CD14-positive monocyte (primary cell): ENCODE measurements around the gene TTC21A. TPM values are rescaled to one million over a fixed set of nuclear protein-coding genes. Genes with fewer than 3 reads are reported as not detected.

Experiments
- DNase-seq, 3 donors: peaks; one replicate each; pipeline ENCODE4 v3.0.0-alpha.2; 2011 to 2022
- H2AFZ ChIP-seq: 2 replicates; pipeline ENCODE4 v1.6.0; 2012; ENCODE audit warnings: mild to moderate bottlenecking, low read depth, low read length, inconsistent platforms; ENCODE audit not compliant: insufficient read depth, poor library complexity, severe bottlenecking
- H3K27ac ChIP-seq, 2 donors: 1 replicate in 1 of 2; 2 replicates in 1 of 2; pipeline ENCODE4 v1.5.1; 2012 to 2013; ENCODE audit warnings: low read length in 2 of 2, control low read depth in 1 of 2, inconsistent platforms in 1 of 2, low read depth in 1 of 2, mild to moderate bottlenecking in 1 of 2
- H3K27me3 ChIP-seq, 2 donors: one replicate each; pipeline versions ENCODE4 v1.6.0 to v1.6.1; 2011 to 2013; ENCODE audit warnings: low read length in 2 of 2; ENCODE audit not compliant: control insufficient read depth in 2 of 2, insufficient read depth in 2 of 2
- H3K36me3 ChIP-seq, 2 donors: replicated peaks in 1 of 2; 1 replicate in 1 of 2; 2 replicates in 1 of 2; pipeline versions ENCODE4 v1.5.1 to v1.6.1; 2012 to 2013; ENCODE audit warnings: low read length in 2 of 2, control low read depth in 1 of 2, inconsistent platforms in 1 of 2, mild to moderate bottlenecking in 1 of 2; ENCODE audit not compliant: insufficient read depth in 2 of 2, control insufficient read depth in 1 of 2
- H3K4me1 ChIP-seq, 2 donors: 1 replicate in 1 of 2; 2 replicates in 1 of 2; pipeline versions ENCODE4 v1.5.1 to v1.6.1; 2012 to 2013; ENCODE audit warnings: low read length in 2 of 2, control low read depth in 1 of 2, inconsistent platforms in 1 of 2, mild to moderate bottlenecking in 1 of 2, moderate library complexity in 1 of 2; ENCODE audit not compliant: insufficient read depth in 2 of 2, control insufficient read depth in 1 of 2
- H3K4me2 ChIP-seq: replicated peaks from 2 replicates; pipeline ENCODE3; 2012; ENCODE audit warnings: low read length, moderate library complexity, mild to moderate bottlenecking; ENCODE audit not compliant: poor library complexity, severe bottlenecking; ENCODE audit errors: extremely low read depth
- H3K4me3 ChIP-seq, 3 experiments: fragments of 200-600 bp in 1 of 3; sonication (generic) in 1 of 3; replicated peaks in 1 of 3; 1 replicate in 2 of 3; 2 replicates in 1 of 3; pipeline ENCODE4 v1.5.1; 2011 to 2013; ENCODE audit warnings: low read length in 3 of 3, mild to moderate bottlenecking in 3 of 3, control low read depth in 2 of 3, low read depth in 2 of 3, inconsistent platforms in 1 of 3, moderate library complexity in 1 of 3
- H3K79me2 ChIP-seq: 2 replicates; pipeline ENCODE4 v1.6.0; 2012; ENCODE audit warnings: mild to moderate bottlenecking, control low read depth, inconsistent platforms, low read length, moderate library complexity; ENCODE audit not compliant: insufficient read depth
- H3K9ac ChIP-seq: 2 replicates; pipeline ENCODE4 v1.6.0; 2017; ENCODE audit warnings: low read length, mild to moderate bottlenecking; ENCODE audit not compliant: insufficient read depth, poor library complexity, severe bottlenecking
- H3K9me3 ChIP-seq, 2 donors: replicated peaks in 1 of 2; 1 replicate in 1 of 2; 2 replicates in 1 of 2; pipeline versions ENCODE4 v1.5.1 to v1.6.1; 2012 to 2013; ENCODE audit warnings: low read length in 2 of 2, control low read depth in 1 of 2; ENCODE audit not compliant: control insufficient read depth in 1 of 2, insufficient read depth in 1 of 2
- H4K20me1 ChIP-seq: 2 replicates; pipeline ENCODE4 v1.6.0; 2012; ENCODE audit warnings: mild to moderate bottlenecking, low read length, control low read depth, moderate library complexity; ENCODE audit not compliant: insufficient read depth
- H3K27ac Mint-ChIP-seq, 7 donors: one replicate each; pipeline ENCODE4 v1.8.0; 2020; ENCODE audit warnings: mild to moderate bottlenecking in 7 of 7, mixed read lengths in 7 of 7, moderate library complexity in 6 of 7, inconsistent platforms in 2 of 7
- H3K27me3 Mint-ChIP-seq, 3 donors: one replicate each; pipeline ENCODE4 v1.8.0; 2021 to 2022; ENCODE audit warnings: low read depth in 3 of 3, mild to moderate bottlenecking in 3 of 3, mixed read lengths in 3 of 3, moderate library complexity in 3 of 3, inconsistent platforms in 1 of 3
- H3K36me3 Mint-ChIP-seq, 2 donors: one replicate each; pipeline ENCODE4 v1.8.0; 2020; ENCODE audit warnings: mixed read lengths in 2 of 2, inconsistent platforms in 1 of 2, mild to moderate bottlenecking in 1 of 2
- H3K4me1 Mint-ChIP-seq: one replicate; pipeline ENCODE4 v1.8.0; 2020; ENCODE audit warnings: mild to moderate bottlenecking, mixed read lengths
- H3K4me3 Mint-ChIP-seq, 2 donors: one replicate each; pipeline ENCODE4 v1.8.0; 2020; ENCODE audit warnings: mild to moderate bottlenecking in 2 of 2, mixed read lengths in 2 of 2, moderate library complexity in 1 of 2
- H3K9me3 Mint-ChIP-seq, 7 donors: one replicate each; pipeline ENCODE4 v1.8.0; 2020 to 2022; ENCODE audit warnings: mixed read lengths in 7 of 7, mild to moderate bottlenecking in 6 of 7, moderate library complexity in 6 of 7, inconsistent platforms in 2 of 7
- WGBS: methylation state at CpG from one replicate; pipeline ENCODE4 v1.1.5; 2013; ENCODE audit warnings: missing lambda C conversion rate; ENCODE audit not compliant: insufficient coverage; 5-methylcytosine and 5-hydroxymethylcytosine counted together
- intact Hi-C, 2 donors: fragments of 100-400 bp; cut with micrococcal nuclease; formaldehyde crosslinking; loops; one replicate each; pipeline versions ENCODE4 v1.15.0 to v1.15.1; 2023
- polyA plus RNA-seq, 3 donors: library from polyadenylated mRNA; depleted of rRNA in 1 of 3; unstranded in 2 of 3; stranded (reverse) in 1 of 3; fragments of 300-500 nt in 2 of 3; fragments of >200 nt in 1 of 3; fragmentation: Illumina TruSeq in 2 of 3; gene quantifications; 1 replicate in 2 of 3; 2 replicates in 1 of 3; pipeline ENCODE4 v1.2.3, GENCODE V29; 2012 to 2021
- TF ChIP-seq, protein P1 (sequence below): fragments of 200-600 bp; IDR thresholded peaks from one replicate; pipeline ENCODE4 v1.8.0; 2022; ENCODE audit warnings: antibody characterized with exemption, mild to moderate bottlenecking

TTC21A gene
- polyA plus RNA-seq, 3 donors = 0.67 to 12.9 (median 2.2) TPM

GRCh38 chr3:39118079-39118478, 10.6 kb downstream of the TTC21A start:
- H3K36me3 ChIP-seq = no peaks in the 10 kb centered on the region
- intact Hi-C loops = no loop called here
- no peak for DNase-seq

DNA sequence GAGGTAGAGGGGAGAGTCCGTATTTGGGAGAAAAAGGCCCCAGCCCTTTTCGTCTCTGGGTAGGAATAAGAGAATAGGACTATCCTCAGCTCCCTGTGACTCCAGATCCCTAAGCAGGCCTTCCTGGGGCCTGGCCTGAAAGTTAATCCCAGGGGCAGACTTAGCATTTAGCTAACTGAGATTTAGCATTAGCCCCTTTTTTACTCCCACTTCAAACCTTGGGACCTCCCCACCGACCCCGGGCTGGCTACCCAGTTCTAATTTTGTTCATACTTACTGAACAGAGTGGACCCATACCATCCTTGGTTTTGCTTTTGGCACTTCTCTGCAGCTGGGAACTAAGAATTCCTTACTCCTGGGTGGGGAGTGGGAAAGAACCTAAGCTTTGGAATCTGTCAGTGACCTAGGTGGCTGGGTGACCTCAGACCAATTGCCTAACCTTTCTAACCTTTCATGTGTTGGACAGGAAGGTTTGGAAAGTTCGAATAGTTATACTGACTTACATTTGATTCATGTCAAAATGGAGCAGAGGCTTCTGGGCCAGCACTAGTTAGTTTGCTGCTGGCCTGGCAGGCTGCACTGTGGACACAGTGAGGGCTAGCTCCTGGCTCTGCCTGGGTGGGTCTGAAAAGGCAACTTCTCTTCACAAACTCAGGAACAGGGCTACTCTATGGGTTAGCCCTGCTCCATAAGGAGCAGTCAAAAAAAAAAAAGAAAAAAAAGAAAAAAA, 11.6 kb downstream of the TTC21A start:
- Histone ChIP-seq H3K4me1 (no peaks in the 10 kb centered on the region), H4K20me1 (no peaks in the 10 kb centered on the region), H3K9ac (no peak overlapping the region), H2AFZ (no peak overlapping the region), H3K27me3 (no peaks in the 10 kb centered on the region), H3K79me2 (no peaks in the 10 kb centered on the region), H3K27ac (no peak overlapping the region), H3K9me3 (no peaks in the 10 kb centered on the region), H3K36me3 (no peaks in the 10 kb centered on the region), H3K4me3 (no peak overlapping the region), H3K4me2 (no peak overlapping the region)
- WGBS = 84% methylated on average over 3 of the region's 5 CpGs
- TF ChIP-seq, protein P1, sequence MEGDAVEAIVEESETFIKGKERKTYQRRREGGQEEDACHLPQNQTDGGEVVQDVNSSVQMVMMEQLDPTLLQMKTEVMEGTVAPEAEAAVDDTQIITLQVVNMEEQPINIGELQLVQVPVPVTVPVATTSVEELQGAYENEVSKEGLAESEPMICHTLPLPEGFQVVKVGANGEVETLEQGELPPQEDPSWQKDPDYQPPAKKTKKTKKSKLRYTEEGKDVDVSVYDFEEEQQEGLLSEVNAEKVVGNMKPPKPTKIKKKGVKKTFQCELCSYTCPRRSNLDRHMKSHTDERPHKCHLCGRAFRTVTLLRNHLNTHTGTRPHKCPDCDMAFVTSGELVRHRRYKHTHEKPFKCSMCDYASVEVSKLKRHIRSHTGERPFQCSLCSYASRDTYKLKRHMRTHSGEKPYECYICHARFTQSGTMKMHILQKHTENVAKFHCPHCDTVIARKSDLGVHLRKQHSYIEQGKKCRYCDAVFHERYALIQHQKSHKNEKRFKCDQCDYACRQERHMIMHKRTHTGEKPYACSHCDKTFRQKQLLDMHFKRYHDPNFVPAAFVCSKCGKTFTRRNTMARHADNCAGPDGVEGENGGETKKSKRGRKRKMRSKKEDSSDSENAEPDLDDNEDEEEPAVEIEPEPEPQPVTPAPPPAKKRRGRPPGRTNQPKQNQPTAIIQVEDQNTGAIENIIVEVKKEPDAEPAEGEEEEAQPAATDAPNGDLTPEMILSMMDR = no peak
- H3K36me3 Mint-ChIP-seq = peaks cover 4% of the 10 kb centered on the region in 2 donors
- no peak overlapping the region for H3K4me3 Mint-ChIP-seq
- no peaks in the 10 kb centered on the region for H3K9me3 Mint-ChIP-seq
- DNase-seq = no peak
- intact Hi-C loops = no loop called here
- peak overlapping the region in 1 of 7 donors; percentile 6 for H3K27ac Mint-ChIP-seq
- H3K4me1 Mint-ChIP-seq = peaks cover 6% of the 10 kb centered on the region
- H3K27me3 Mint-ChIP-seq = peaks cover 5 to 12% (median 5%) of the 10 kb centered on the region in 3 donors

More at GRCh38 chr3:39118079-39118478, 10.6 kb downstream of the TTC21A start:
- Histone ChIP-seq H3K4me2 (no peak overlapping the region), H3K27ac (no peak overlapping the region), H3K4me3 (no peak overlapping the region), H2AFZ (no peak overlapping the region), H4K20me1 (no peaks in the 10 kb centered on the region), H3K79me2 (no peaks in the 10 kb centered on the region), H3K9ac (no peak overlapping the region), H3K27me3 (no peaks in the 10 kb centered on the region), H3K9me3 (no peaks in the 10 kb centered on the region), H3K4me1 (no peaks in the 10 kb centered on the region)
- Mint-ChIP-seq H3K4me3 (no peak overlapping the region), H3K27ac (no peak overlapping the region), H3K27me3 (peaks cover 3 to 12% (median 7%) of the 10 kb centered on the region in 3 donors), H3K9me3 (no peaks in the 10 kb centered on the region), H3K4me1 (peaks cover 6% of the 10 kb centered on the region), H3K36me3 (peaks cover 4% of the 10 kb centered on the region in 2 donors)
- 86% methylated on average over 1 of the region's 3 CpGs for WGBS
- TF ChIP-seq, protein P1 = no peak
